ENCODE measurements around the gene TCF4.

TCF4 gene

GRCh38 chr18:55268628-55269275, 319.2 kb downstream of the TCF4 start:
- H3K4me2 ChIP-seq (ENCODE audit: low read length), result no peak overlapping the region
- no peak overlapping the region for H3K9ac ChIP-seq (ENCODE audit: low read depth, low read length)
- H3K4me1 ChIP-seq (ENCODE audit: control insufficient read depth, insufficient read depth, low read length), result peaks cover 28% of the 10 kb centered on the region
- H3K4me3 ChIP-seq (ENCODE audit: low read length), result no peak overlapping the region
- H3K36me3 ChIP-seq (ENCODE audit: insufficient read depth, low read length), result peaks cover 13% of the 10 kb centered on the region
- no peaks in the 10 kb centered on the region for H3K27me3 ChIP-seq (ENCODE audit: control insufficient read depth, insufficient read depth, low read length)
- no peaks in the 10 kb centered on the region for H3K9me3 ChIP-seq (replicated peaks; ENCODE audit: low read length)

DNA sequence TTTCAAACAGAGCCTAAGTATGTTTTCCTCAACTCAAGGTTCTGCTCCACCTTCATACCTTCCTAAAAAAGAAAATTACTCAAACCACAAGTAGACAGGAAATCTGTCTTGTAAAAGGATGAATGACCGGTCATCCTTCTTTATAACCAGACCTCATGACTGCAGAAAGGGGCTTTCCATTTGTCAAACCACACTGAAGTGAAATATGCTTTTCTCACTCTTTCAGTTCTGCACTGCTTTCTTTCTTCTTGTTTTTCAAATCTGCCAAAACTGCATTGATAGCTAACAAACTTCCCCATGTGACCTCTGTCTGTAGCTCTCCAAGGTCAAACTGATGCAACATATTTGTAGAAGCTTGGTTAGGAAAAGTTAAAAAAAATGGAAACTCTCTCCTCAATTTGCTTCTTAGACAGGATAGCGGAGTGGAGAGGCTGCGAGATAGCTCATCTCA, 319.8 kb downstream of the TCF4 start:
- H3K4me3 ChIP-seq (ENCODE audit: low read length), result no peak overlapping the region
- H3K4me2 ChIP-seq (ENCODE audit: low read length), result no peak overlapping the region
- H3K27me3 ChIP-seq (ENCODE audit: control insufficient read depth, insufficient read depth, low read length), result no peaks in the 10 kb centered on the region
- H3K9me3 ChIP-seq (replicated peaks; ENCODE audit: low read length), result no peaks in the 10 kb centered on the region
- H3K4me1 ChIP-seq (ENCODE audit: control insufficient read depth, insufficient read depth, low read length), result peaks cover 26% of the 10 kb centered on the region
- peaks cover 13% of the 10 kb centered on the region for H3K36me3 ChIP-seq (ENCODE audit: insufficient read depth, low read length)
- H3K9ac ChIP-seq (ENCODE audit: low read depth, low read length), result no peak overlapping the region

DNA sequence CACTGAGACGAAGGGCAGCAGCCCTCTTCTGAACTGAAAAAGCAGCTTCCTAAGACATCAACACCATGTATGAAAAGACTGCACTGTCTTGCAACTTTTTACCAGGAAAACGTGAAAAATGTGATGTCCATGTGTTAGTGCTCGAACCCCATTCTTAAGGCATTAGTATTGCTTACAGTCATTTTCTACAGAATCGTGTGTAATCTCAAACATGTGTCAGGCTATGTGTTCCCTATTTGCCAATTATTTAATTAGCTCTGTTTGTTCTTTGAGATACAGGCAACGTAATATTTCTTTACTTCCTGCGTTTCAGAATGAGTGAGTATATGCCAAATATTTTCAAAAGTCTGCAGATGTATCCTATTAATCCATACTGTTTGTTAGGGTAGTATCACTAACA, 321.0 kb downstream of the TCF4 start:
- Histone ChIP-seq H3K9ac (ENCODE audit: low read depth, low read length) (no peak overlapping the region), H3K4me2 (ENCODE audit: low read length) (no peak overlapping the region), H3K4me1 (ENCODE audit: control insufficient read depth, insufficient read depth, low read length) (peaks cover 14% of the 10 kb centered on the region), H3K27me3 (ENCODE audit: control insufficient read depth, insufficient read depth, low read length) (no peaks in the 10 kb centered on the region), H3K9me3 (replicated peaks; ENCODE audit: low read length) (no peaks in the 10 kb centered on the region), H3K4me3 (ENCODE audit: low read length) (no peak overlapping the region), H3K36me3 (ENCODE audit: insufficient read depth, low read length) (peaks cover 13% of the 10 kb centered on the region)

DNA sequence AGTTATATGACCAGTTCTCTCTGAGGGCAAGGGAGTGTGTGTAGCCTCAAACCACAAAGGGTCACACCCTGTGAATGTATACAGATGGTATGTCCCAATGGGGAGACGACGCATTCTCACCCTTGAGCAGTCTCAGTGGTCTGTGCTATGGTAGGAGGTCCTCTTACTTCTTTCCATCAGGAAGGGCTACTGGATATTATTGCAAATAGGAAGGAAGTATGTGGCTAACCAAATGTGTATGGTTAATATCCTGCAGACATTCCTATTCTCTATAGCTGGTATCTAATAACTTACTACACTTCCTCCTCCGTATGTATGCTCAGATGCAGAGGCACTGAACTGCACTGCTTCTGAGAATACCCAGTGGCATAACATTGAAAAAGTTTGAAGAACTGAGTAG, 322.0 kb downstream of the TCF4 start:
- Histone ChIP-seq H3K9ac (ENCODE audit: low read depth, low read length) (no peak overlapping the region), H3K4me2 (ENCODE audit: low read length) (no peak overlapping the region), H3K36me3 (ENCODE audit: insufficient read depth, low read length) (peaks cover 13% of the 10 kb centered on the region), H3K4me1 (ENCODE audit: control insufficient read depth, insufficient read depth, low read length) (peaks cover 11% of the 10 kb centered on the region), H3K27me3 (ENCODE audit: control insufficient read depth, insufficient read depth, low read length) (no peaks in the 10 kb centered on the region), H3K4me3 (ENCODE audit: low read length) (no peak overlapping the region), H3K9me3 (replicated peaks; ENCODE audit: low read length) (no peaks in the 10 kb centered on the region)

DNA sequence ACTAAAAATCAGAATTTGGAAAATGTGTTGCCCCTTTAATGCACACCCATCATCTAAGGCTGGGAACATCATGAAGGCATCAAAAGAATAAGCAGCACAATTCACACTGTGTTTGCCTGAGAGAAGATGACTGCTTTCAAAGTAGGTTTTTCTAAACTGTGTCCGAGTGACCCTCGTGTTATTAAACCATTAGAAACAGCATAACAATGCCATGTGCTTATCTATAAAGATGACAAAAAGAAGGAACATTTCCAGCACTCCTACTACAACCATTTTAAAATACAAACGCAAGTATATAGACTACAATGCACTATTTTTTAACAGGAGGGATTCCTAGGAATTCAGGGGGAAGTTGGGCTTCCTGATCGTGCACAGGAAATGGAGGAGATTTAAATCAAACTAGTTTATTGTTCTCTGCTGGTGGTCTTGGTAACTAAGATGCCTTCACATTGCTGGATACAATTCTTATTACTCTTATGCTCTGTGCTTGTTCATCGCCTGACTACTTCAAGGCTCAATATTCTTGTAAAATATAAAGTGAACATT, 322.8 kb downstream of the TCF4 start:
- H3K36me3 ChIP-seq (ENCODE audit: insufficient read depth, low read length), result peaks cover 14% of the 10 kb centered on the region
- no peaks in the 10 kb centered on the region for H3K27me3 ChIP-seq (ENCODE audit: control insufficient read depth, insufficient read depth, low read length)
- H3K4me3 ChIP-seq (ENCODE audit: low read length), result no peak overlapping the region
- H3K9ac ChIP-seq (ENCODE audit: low read depth, low read length), result no peak overlapping the region
- peaks cover 11% of the 10 kb centered on the region for H3K4me1 ChIP-seq (ENCODE audit: control insufficient read depth, insufficient read depth, low read length)
- H3K4me2 ChIP-seq (ENCODE audit: low read length), result no peak overlapping the region
- H3K9me3 ChIP-seq (replicated peaks; ENCODE audit: low read length), result no peaks in the 10 kb centered on the region

- peaks cover 8% of the 10 kb centered on the region for H3K36me3 ChIP-seq (ENCODE audit: insufficient read depth, low read length)
- H3K9ac ChIP-seq (ENCODE audit: low read depth, low read length), result no peak overlapping the region
- no peak overlapping the region for H3K4me3 ChIP-seq (ENCODE audit: low read length)
- H3K27me3 ChIP-seq (ENCODE audit: control insufficient read depth, insufficient read depth, low read length), result no peaks in the 10 kb centered on the region
- H3K4me1 ChIP-seq (ENCODE audit: control insufficient read depth, insufficient read depth, low read length), result peaks cover 11% of the 10 kb centered on the region
- no peak overlapping the region for H3K4me2 ChIP-seq (ENCODE audit: low read length)
- no peaks in the 10 kb centered on the region for H3K9me3 ChIP-seq (replicated peaks; ENCODE audit: low read length)
Measured at GRCh38 chr18:55264108-55264507, 323.9 kb downstream of the TCF4 start.

DNA sequence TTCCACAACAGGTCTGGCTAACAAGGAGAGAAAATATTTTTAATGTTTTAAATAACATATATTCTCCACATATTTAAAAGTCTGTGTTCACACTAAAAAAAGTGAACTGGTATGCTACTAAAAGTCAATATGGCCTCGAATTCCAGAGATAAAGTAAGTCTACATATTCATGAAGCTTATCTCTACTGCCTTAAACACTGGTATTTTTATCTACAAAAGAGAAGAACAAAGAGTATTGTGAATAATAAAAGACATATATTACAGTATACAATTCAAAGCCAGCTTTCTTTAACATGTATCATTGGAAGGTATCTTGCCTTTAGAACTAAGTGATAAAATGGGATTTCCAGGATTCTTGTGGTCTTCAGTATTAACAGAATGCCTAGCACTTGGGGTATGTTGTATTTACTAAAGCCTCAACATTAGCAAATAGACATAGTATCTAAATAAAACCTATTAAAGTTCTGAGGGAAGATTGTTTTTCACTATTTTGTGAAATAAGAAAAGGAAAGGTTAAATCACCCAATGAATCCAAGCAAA, 325.9 kb downstream of the TCF4 start:
- Histone ChIP-seq H3K4me1 (ENCODE audit: control insufficient read depth, insufficient read depth, low read length) (peaks cover 11% of the 10 kb centered on the region), H3K4me3 (ENCODE audit: low read length) (no peak overlapping the region), H3K9ac (ENCODE audit: low read depth, low read length) (no peak overlapping the region), H3K27me3 (ENCODE audit: control insufficient read depth, insufficient read depth, low read length) (no peaks in the 10 kb centered on the region), H3K36me3 (ENCODE audit: insufficient read depth, low read length) (peaks cover 8% of the 10 kb centered on the region), H3K9me3 (replicated peaks; ENCODE audit: low read length) (no peaks in the 10 kb centered on the region), H3K4me2 (ENCODE audit: low read length) (no peak overlapping the region)

DNA sequence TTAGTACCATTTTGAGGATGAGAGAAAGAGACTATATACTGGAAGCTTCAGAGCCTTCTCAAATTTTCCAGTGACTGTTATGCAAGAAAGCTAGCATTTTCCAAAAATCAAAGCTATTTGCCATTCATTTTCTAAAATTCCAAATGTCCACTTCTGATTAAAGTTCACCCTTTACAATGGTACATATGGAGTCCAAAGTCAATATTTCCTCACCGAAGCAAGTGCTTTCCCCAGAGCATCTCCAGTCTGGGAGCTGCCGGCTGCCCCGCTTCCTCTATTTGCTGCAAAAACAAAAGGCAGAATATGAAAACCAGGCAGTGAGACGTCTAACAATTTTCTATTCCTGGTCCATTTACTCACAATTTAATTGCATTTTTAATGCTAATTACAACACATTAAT, 326.7 kb downstream of the TCF4 start:
- Histone ChIP-seq H3K4me1 (ENCODE audit: control insufficient read depth, insufficient read depth, low read length) (peaks cover 11% of the 10 kb centered on the region), H3K9me3 (replicated peaks; ENCODE audit: low read length) (no peaks in the 10 kb centered on the region), H3K27me3 (ENCODE audit: control insufficient read depth, insufficient read depth, low read length) (no peaks in the 10 kb centered on the region), H3K4me2 (ENCODE audit: low read length) (no peak overlapping the region), H3K36me3 (ENCODE audit: insufficient read depth, low read length) (peaks cover 12% of the 10 kb centered on the region), H3K9ac (ENCODE audit: low read depth, low read length) (no peak overlapping the region), H3K4me3 (ENCODE audit: low read length) (no peak overlapping the region)

DNA sequence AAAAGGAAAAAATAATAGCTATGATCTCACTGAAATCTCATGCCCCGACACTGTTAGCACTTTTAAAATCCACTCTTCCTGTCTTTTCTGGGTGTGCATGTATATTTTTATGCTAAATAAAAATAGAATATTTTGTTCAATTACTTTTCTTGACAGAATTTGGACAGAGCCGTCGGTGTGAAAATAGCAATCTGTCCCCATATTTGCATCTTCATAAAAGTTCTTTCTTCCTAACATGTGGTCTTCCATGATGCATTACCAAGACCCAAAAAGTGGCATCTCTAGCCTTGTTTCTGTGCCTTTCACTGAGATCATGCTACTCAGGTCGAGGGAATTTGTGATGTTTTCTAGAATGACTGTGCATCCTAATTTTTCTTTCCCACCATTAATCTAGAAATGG, 329.9 kb downstream of the TCF4 start:
- peaks cover 24% of the 10 kb centered on the region for H3K36me3 ChIP-seq (ENCODE audit: insufficient read depth, low read length)
- H3K9ac ChIP-seq (ENCODE audit: low read depth, low read length), result no peak overlapping the region
- H3K4me2 ChIP-seq (ENCODE audit: low read length), result no peak overlapping the region
- no peaks in the 10 kb centered on the region for H3K9me3 ChIP-seq (replicated peaks; ENCODE audit: low read length)
- no peak overlapping the region for H3K4me3 ChIP-seq (ENCODE audit: low read length)
- H3K27me3 ChIP-seq (ENCODE audit: control insufficient read depth, insufficient read depth, low read length), result no peaks in the 10 kb centered on the region
- peaks cover 3% of the 10 kb centered on the region for H3K4me1 ChIP-seq (ENCODE audit: control insufficient read depth, insufficient read depth, low read length)

DNA sequence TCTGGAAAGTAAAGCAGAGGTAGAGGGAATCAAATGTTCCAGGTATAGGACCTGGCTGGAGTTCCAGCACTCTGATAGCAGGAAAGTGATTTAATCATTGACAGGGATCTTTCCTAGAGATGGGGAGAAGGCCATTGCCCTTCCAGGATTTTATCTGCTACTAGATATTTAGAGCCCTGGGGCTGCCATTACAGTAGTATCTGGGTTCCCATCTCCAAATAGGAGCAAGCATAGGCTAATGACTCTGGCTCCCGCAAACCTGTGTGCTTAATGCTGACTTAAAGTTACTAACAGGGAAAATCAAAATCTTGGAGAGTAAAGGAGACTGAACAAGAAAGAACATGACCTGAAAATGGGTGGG, 331.1 kb downstream of the TCF4 start:
- H3K4me3 ChIP-seq (ENCODE audit: low read length), result no peak overlapping the region
- H3K36me3 ChIP-seq (ENCODE audit: insufficient read depth, low read length), result peaks cover 24% of the 10 kb centered on the region
- H3K4me2 ChIP-seq (ENCODE audit: low read length), result no peak overlapping the region
- H3K4me1 ChIP-seq (ENCODE audit: control insufficient read depth, insufficient read depth, low read length), result peaks cover 15% of the 10 kb centered on the region
- H3K9ac ChIP-seq (ENCODE audit: low read depth, low read length), result no peak overlapping the region
- H3K27me3 ChIP-seq (ENCODE audit: control insufficient read depth, insufficient read depth, low read length), result no peaks in the 10 kb centered on the region
- no peaks in the 10 kb centered on the region for H3K9me3 ChIP-seq (replicated peaks; ENCODE audit: low read length)

DNA sequence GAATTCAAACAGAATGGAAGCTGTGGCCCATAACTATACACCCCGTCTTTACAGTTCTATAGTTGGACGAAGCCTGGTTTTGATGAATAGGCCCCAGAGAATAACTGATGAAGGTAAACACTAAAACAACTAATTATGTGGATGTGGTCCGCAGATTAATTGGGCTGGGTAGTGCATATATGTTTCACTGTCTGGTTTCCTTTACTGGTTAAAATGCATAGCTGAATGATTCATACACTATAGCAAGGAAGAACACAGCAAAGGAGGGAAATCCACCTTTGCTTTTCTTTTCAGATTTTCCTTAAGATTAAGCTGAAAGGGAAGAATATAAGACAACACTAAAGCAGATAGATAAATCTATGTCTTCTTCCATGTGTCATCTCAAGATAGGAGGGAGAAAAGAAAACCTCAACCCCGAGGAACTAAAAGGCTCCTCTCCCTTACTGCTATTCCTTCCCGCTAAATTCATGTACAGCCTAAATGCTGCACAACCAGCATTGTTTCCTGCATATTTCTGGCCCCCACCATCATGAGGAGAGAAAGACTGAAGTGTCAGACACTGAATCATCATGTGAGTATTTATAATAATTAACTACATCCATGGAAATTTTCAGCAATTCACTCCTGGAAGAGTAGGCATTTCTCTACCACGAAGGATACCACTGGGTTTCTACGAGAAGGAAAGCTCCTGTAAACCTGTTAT, 331.6 kb downstream of the TCF4 start:
- Histone ChIP-seq H3K27me3 (ENCODE audit: control insufficient read depth, insufficient read depth, low read length) (no peaks in the 10 kb centered on the region), H3K4me2 (ENCODE audit: low read length) (no peak overlapping the region), H3K4me3 (ENCODE audit: low read length) (no peak overlapping the region), H3K36me3 (ENCODE audit: insufficient read depth, low read length) (peaks cover 24% of the 10 kb centered on the region), H3K4me1 (ENCODE audit: control insufficient read depth, insufficient read depth, low read length) (peaks cover 20% of the 10 kb centered on the region), H3K9me3 (replicated peaks; ENCODE audit: low read length) (no peaks in the 10 kb centered on the region), H3K9ac (ENCODE audit: low read depth, low read length) (no peak overlapping the region)

All from skeletal muscle satellite cell (primary cell).